HCT116 (cell line): ENCODE measurements around the gene PRMT7. TPM values are rescaled to one million over a fixed set of nuclear protein-coding genes. Genes with fewer than 3 reads are reported as not detected.
A peak's percentile ranks its signal among the peaks of the same experiment; 100 is the strongest.

Source experiments
- ATAC-seq: fragments of 200-7000 bp; cut with Tn5 transposase; 2 replicates; pipeline ENCODE4 v1.9.1; 2020; ENCODE audit warnings: mild to moderate bottlenecking, moderate library complexity
- BruUV-seq: library from RNA; stranded (reverse); fragments of 400-500 nt; replicated peaks from 2 replicates; lab custom pipeline; 2021; lab: Mats Ljungman, UMichigan
- CTCF ChIA-PET: fragments of 300-600 bp; sonication (Branson Sonifier 250); formaldehyde crosslinking; loops from one replicate; lab custom pipeline; 2021; ENCODE audit warnings: antibody characterized with exemption; lab: Charles Lee
- POLR2A ChIA-PET: fragments of 300-600, 350-600 bp; sonication (Branson Sonifier 250); formaldehyde crosslinking; loops from one replicate; lab custom pipeline; 2021; ENCODE audit warnings: antibody characterized with exemption; lab: Charles Lee
- RAD21 ChIA-PET, 2 experiments: fragments of 300-600 bp; sonication (Branson Sonifier 250); formaldehyde crosslinking; loops; one replicate each; lab custom pipeline; 2023; ENCODE audit warnings: low total read pairs in 2 of 2; ENCODE audit not compliant: uncharacterized antibody in 2 of 2, unreplicated experiment in 2 of 2, low non-redundant PET in 1 of 2; lab: Charles Lee
- DNase-seq: peaks from one replicate; pipeline ENCODE4 v3.0.0-alpha.2; 2010; ENCODE audit warnings: low read depth, low spot score
- H2AFZ ChIP-seq: fragments of 200-600 bp; shearing (Covaris generic), sonication (generic); 2 replicates; pipeline ENCODE4 v1.6.1; 2017; ENCODE audit warnings: low read depth, mixed run types, mixed read lengths, antibody characterized with exemption, low read length; ENCODE audit not compliant: poor library complexity, severe bottlenecking
- H3K27ac ChIP-seq: 2 replicates; pipeline ENCODE4 v1.5.1; 2012; ENCODE audit warnings: low read depth, low read length
- H3K27me3 ChIP-seq: fragments of 200-600 bp; sonication (generic); 2 replicates; pipeline ENCODE4 v1.6.1; 2016; ENCODE audit warnings: mixed run types, low read length, mixed read lengths; ENCODE audit not compliant: insufficient read depth
- H3K36me3 ChIP-seq, 2 experiments: fragments of 200-500 bp in 1 of 2; fragments of 200-600 bp in 1 of 2; sonication (Bioruptor generic) in 1 of 2; sonication (generic) in 1 of 2; 2 replicates each; pipeline versions ENCODE4 v1.5.1 to v1.6.1; 2014 to 2016; ENCODE audit warnings: low read length in 2 of 2, inconsistent platforms in 1 of 2, mixed read lengths in 1 of 2, mixed run types in 1 of 2; ENCODE audit not compliant: insufficient read depth in 2 of 2, control insufficient read depth in 1 of 2
- H3K4me1 ChIP-seq, 2 experiments: fragments of 200-600 bp in 1 of 2; sonication (generic) in 1 of 2; 2 replicates each; pipeline versions ENCODE4 v1.5.1 to v1.6.1; 2012 to 2017; ENCODE audit warnings: low read length in 2 of 2, inconsistent platforms in 1 of 2, mild to moderate bottlenecking in 1 of 2, mixed read lengths in 1 of 2, mixed run types in 1 of 2, moderate library complexity in 1 of 2; ENCODE audit not compliant: insufficient read depth in 2 of 2, control insufficient read depth in 1 of 2
- H3K4me2 ChIP-seq: fragments of 200-600 bp; sonication (generic); 2 replicates; pipeline ENCODE4 v1.6.1; 2017; ENCODE audit warnings: mixed run types, low read length, mixed read lengths
- H3K4me3 ChIP-seq, 2 experiments: fragments of 200-600 bp in 1 of 2; sonication (generic) in 1 of 2; replicated peaks in 1 of 2; 2 replicates each; pipeline ENCODE4 v1.5.1; 2011 to 2016; ENCODE audit warnings: low read length in 2 of 2, control low read depth in 1 of 2, low read depth in 1 of 2, mild to moderate bottlenecking in 1 of 2, mixed read lengths in 1 of 2, mixed run types in 1 of 2
- H3K79me2 ChIP-seq: fragments of 200-600 bp; sonication (generic); 2 replicates; pipeline ENCODE4 v1.6.1; 2017; ENCODE audit warnings: mild to moderate bottlenecking, mixed run types, low read length, moderate library complexity, mixed read lengths; ENCODE audit not compliant: insufficient read depth
- H3K9ac ChIP-seq: fragments of 200-600 bp; sonication (generic); 2 replicates; pipeline ENCODE4 v1.6.1; 2016; ENCODE audit warnings: low read length, mixed read lengths
- H3K9me2 ChIP-seq: fragments of 200-600 bp; sonication (generic), shearing (Covaris generic); 2 replicates; pipeline ENCODE4 v1.6.1; 2017; ENCODE audit warnings: mixed run types, mild to moderate bottlenecking, moderate library complexity; ENCODE audit not compliant: insufficient read depth
- H3K9me3 ChIP-seq, 2 experiments: fragments of 200-500 bp in 1 of 2; fragments of 200-600 bp in 1 of 2; sonication (Bioruptor generic) in 1 of 2; sonication (generic) in 1 of 2; 2 replicates each; pipeline ENCODE4 v1.6.1; 2014 to 2017; ENCODE audit warnings: low read length in 2 of 2, mixed read lengths in 2 of 2, inconsistent platforms in 1 of 2, low read depth in 1 of 2, mild to moderate bottlenecking in 1 of 2, mixed run types in 1 of 2, moderate library complexity in 1 of 2; ENCODE audit not compliant: control insufficient read depth in 1 of 2, insufficient read depth in 1 of 2
- H4K20me1 ChIP-seq: fragments of 200-600 bp; sonication (generic), shearing (Covaris generic); 2 replicates; pipeline ENCODE4 v1.6.1; 2017; ENCODE audit warnings: mixed run types, mild to moderate bottlenecking, moderate library complexity; ENCODE audit not compliant: insufficient read depth
- ATF3 ChIP-seq: IDR thresholded peaks from 2 replicates; pipeline ENCODE4 v1.6.1; 2012
- CEBPB ChIP-seq: IDR thresholded peaks from 2 replicates; pipeline ENCODE4 v1.6.1; 2012; ENCODE audit warnings: low read depth
- ELF1 ChIP-seq: IDR thresholded peaks from 2 replicates; pipeline ENCODE4 v1.6.1; 2012; ENCODE audit warnings: low read depth, borderline replicate concordance
- EZH2 ChIP-seq: fragments of 200-600 bp; sonication (generic); IDR thresholded peaks from 2 replicates; pipeline ENCODE4 v1.6.1; 2017; ENCODE audit warnings: antibody characterized with exemption, mixed run types
- FOSL1 ChIP-seq: IDR thresholded peaks from 2 replicates; pipeline ENCODE4 v1.6.1; 2012; ENCODE audit warnings: low read depth
- TCF7L2 ChIP-seq: IDR thresholded peaks from 2 replicates; pipeline ENCODE4 v1.7.0; 2011; ENCODE audit warnings: borderline replicate concordance, inconsistent platforms; ENCODE audit not compliant: insufficient read depth, insufficient read length; ENCODE audit errors: extremely low read depth
- intact Hi-C: fragments of 100-400 bp; cut with micrococcal nuclease; formaldehyde crosslinking; loops from 2 replicates; pipeline ENCODE4 v1.10.0; 2022
- total RNA-seq: library from RNA; stranded (reverse); gene quantifications from one replicate; pipeline ENCODE4 v1.2.1, GENCODE V29; 2021; ENCODE audit not compliant: unreplicated experiment

PRMT7 gene
- total RNA-seq, 1 experiment from 2014 or later, result 34.4 TPM

GRCh38 chr16:68297908-68298307, 12.9 kb upstream of the PRMT7 start:
- BruUV-seq, result TSS peak; percentile 28
- H3K9ac ChIP-seq, result no peak overlapping the region
- CTCF ChIA-PET, result no interaction called here

GRCh38 chr16:68298312-68298711, 12.5 kb upstream of the PRMT7 start:
- Histone ChIP-seq H3K27me3 (no peaks in the 10 kb centered on the region), H3K27ac (0 out of 2 replicates have a peak overlapping the region, but pooled peaks have one; percentile 10), H3K9me3 (no peaks in the 10 kb centered on the region), H2AFZ (no peak overlapping the region), H3K36me3 (peaks cover 32 to 72% of the 10 kb centered on the region in 2 experiments), H3K4me3 (no peak overlapping the region), H3K79me2 (peaks cover 7% of the 10 kb centered on the region; the same call in 1 of the 2 replicates), H3K4me1 (no peaks in the 10 kb centered on the region), H3K4me2 (no peak overlapping the region), H3K9me2 (no peaks in the 10 kb centered on the region), H3K9ac (no peak overlapping the region), H4K20me1 (no peaks in the 10 kb centered on the region)
- DNase-seq (no peak), ATAC-seq (no peak)
- no peak for TF ChIP-seq EZH2
- TF ChIP-seq FOSL1, result no peak
- no peak for TF ChIP-seq CEBPB
- no peak for TF ChIP-seq ELF1
- TF ChIP-seq ATF3, result no peak
- intact Hi-C loops, result no loop called here
- ChIA-PET RAD21 (no interaction called here), CTCF (no interaction called here), POLR2A (no interaction called here)
- BruUV-seq, result no TSS peak

More at GRCh38 chr16:68297908-68298307, 12.9 kb upstream of the PRMT7 start:
- RAD21 ChIA-PET, result no interaction called here
- TF ChIP-seq EZH2 (no peak), TCF7L2 (no peak)
- Histone ChIP-seq H2AFZ (no peak overlapping the region), H3K79me2 (peaks cover 7% of the 10 kb centered on the region; the same call in 1 of the 2 replicates), H4K20me1 (no peaks in the 10 kb centered on the region), H3K36me3 (peaks cover 32 to 71% of the 10 kb centered on the region in 2 experiments), H3K4me3 (no peak overlapping the region), H3K9me2 (no peaks in the 10 kb centered on the region), H3K9me3 (no peaks in the 10 kb centered on the region), H3K27me3 (no peaks in the 10 kb centered on the region), H3K4me2 (no peak overlapping the region), H3K27ac (no peak overlapping the region), H3K4me1 (no peaks in the 10 kb centered on the region)
- intact Hi-C loops, result no loop called here
- no peak for DNase-seq
- POLR2A ChIA-PET, result no interaction called here
- ATAC-seq, result no peak
